Ramos (cell line): ENCODE results near the gene MAP6D1.
"Not testable (repeated sequence)": the region's sequence is repeated elsewhere in the genome, so short reads cannot be mapped to it uniquely, and the experiment has no call there.

Experiments
- in situ Hi-C: fragments of 300-500 bp; cut with MboI; formaldehyde crosslinking; loops from one replicate; pipeline ENCODE4 v1.14.3; 2022; ENCODE audit warnings: low sequenced_read_pairs; ENCODE audit not compliant: unreplicated experiment

The MAP6D1 gene

DNA sequence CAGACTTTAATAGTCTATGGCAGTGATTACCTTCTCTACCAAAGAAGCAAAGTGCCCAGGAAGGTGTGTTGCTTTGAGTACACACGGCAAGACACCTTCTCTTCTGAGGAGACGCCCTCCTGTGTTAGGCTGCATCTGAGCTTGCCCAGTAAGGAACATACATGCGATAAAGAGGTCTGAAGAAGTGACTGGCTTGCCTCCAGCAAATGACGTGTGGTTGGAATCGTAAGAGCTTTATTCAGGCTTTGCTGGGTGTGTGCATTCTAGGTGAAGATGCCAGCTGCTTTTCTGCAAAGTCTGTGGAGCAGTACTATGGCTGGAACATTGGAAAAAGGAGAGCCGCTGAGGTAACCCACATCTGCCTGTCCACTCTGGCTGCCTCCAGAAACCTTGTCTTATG is 22.4 kb downstream of the MAP6D1 start:
- in situ Hi-C loops, result no loop called here

DNA sequence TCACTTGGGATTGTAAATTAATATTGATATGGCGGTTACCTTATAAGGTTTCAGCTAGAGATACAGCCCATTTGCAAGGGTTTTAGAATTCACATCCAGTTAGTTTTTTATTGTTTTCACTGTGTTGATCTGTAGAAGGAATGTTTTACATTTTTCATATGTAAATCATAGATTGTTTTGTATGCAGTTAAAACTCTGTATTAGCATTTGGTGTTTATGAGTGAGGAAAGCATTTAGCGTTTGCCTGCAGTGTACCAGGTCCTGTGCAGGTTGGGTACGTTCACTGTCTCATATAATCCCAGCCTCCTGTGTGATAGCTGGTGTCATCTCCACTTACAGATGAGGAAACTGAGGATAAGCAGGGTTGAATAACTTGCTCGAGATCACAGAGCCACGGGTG is 23.8 kb downstream of the MAP6D1 start:
- in situ Hi-C loops, result no loop called here

DNA sequence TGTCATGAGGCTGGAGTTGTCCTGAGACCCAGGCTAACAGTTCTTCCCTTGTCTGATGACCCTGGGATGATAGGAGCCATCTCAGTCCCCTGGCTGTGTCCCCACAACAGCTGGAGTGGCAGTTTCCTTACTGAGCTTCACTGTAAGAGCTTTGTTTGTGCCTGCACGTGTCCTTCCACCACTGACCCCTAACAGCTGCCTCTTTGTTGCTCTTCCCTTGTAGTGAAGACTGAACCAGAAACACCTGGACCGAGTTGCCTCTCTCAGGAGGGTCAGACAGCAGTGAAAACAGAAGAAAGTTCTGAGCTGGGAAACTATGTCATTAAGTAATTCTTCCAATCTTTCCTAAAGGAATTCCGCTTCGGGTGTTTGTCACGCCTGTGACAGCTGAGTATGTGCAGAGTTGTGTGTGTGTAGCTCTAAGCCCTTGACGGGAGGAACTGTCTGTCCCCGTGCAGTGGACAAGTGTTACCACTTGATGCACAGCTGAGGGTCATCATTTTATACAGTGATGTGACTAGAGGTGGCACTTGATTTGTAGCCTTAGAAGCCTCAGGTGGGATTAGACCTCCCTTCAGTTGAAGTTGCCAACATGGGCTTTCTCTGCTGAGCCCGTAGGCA is 25.0 kb downstream of the MAP6D1 start:
- in situ Hi-C loops, result no loop called here

DNA sequence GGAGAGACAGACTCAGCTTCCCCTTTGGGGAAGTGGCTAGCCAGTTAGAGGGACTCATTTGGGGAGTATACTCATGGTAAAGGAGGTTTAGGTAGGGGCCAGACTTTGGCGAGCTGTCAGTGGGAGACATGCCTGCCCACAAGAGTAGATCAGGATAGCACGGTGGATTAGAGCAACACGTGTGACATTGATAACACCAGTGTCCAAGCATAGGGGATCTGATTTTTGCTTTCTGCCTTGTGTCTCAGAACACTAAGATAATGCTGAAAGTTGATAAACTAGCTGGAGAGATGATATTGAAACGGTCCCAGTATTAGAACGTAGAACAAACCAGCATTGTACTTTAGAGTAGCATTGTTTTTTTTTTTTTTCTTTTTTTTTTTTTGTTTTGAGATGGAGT is 25.9 kb downstream of the MAP6D1 start:
- in situ Hi-C loops, result no loop called here

DNA sequence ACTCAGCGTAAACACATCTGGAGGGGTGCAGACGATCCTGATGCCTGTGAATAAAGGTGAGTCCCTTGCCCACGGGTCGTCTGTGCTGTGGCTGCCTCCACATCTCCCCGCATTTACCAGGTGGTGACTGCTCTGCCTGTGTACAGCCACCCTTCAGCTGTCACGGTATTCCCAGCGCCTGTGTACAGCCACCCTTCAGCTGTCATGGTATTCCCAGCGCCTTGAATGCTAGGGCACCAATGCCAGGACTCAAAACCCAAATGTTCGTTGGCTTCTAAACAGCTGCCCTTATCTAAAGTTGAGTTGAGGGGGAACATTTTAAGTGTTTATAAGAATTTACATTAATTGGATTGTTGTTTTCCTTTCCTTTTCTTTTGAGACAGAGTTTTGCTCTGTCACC is 27.4 kb downstream of the MAP6D1 start:
- in situ Hi-C loops, result no loop called here

DNA sequence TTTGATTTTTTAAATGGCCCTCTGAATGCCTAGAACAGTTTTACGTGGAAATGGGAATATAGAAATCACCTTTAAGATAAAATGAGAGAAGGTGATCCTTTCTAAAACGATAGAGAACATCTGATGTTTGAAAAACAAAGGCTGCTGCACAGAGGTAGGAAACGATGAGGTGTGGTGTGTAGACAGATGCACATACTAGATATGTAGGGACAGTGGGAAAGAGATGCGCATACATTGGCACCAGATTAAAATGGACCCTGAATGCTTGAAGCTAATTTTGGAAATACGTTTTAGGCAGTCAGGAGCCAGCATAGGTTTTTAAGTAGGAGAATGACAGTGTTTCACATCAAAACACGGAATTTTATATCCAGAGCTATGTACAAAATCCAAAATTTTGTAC is 29.0 kb downstream of the MAP6D1 start:
- in situ Hi-C loops, result no loop called here

DNA sequence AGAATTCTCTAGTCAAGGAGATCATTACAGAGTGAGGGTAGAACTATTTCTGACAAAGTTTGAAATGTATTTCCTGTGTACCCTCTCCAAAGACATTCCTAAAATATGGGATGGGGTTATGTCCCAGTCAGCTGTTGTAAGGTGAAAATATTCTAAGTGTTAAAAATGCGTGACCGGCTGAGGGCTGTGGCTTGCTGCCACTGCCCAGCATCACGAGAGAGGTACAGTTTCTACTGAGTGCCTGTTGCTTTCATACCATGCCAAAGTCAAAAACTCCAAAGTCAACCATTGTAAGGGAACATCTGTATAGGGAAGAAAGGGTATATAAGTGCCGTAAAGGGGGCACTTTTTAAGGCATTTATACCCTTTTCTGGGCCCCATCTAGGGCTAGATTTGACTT is 30.9 kb downstream of the MAP6D1 start:
- in situ Hi-C loops, result no loop called here

DNA sequence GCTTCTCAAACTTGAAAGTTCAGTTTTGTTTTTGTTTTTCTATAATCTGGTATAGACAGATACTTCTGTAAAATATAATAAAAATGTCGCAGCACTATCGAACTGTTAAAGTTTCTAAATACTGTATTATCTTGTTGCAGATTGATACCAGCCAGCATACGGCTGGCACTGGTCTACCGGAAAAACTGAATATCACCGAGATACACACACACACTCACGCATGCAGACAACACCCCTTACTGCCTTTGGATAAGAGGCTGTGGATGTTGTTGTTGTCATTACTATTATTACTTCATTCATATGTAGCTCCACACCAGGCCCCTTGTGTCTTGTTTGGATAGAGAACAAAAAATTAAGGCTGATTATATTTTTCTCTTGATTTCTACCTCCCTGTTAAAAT is 32.4 kb downstream of the MAP6D1 start:
- in situ Hi-C loops, result no loop called here

DNA sequence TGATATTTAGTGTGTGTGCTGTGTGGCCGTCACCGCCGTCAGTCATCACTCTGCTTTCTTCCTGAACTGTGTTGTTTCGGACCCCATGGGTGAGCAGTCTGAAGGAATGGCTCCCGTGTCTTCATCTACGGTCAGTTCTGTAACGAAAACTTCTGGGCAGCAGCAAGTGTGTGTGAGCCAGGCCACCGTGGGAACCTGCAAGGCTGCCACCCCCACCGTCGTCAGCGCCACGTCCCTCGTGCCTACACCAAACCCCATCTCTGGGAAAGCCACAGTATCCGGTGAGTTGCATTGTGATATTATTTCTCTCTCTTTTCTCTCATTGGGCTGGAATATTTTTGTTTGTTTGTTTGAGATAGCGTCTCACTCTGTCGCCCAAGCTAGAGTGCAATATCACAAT is 34.7 kb downstream of the MAP6D1 start:
- in situ Hi-C loops, result no loop called here

DNA sequence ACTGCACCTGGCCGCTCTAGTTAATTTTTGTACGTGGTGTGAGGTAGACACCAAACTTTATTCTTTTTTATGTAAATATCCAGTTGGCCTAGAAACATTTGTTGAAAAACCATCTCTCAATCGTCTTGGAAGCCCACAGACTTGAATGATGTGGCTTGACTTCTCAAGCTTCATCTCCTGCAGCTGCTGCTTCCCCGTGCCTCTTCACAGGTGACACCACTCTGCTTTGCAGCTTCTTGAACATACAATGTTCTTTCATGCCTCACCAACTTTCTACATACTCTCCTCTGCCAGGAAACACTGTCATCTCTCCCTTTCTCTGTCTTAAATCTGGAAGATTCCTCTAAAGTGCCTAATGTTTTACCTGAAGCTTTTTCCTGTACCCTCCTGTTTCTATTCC is 35.6 kb downstream of the MAP6D1 start:
- in situ Hi-C loops, result no loop called here

DNA sequence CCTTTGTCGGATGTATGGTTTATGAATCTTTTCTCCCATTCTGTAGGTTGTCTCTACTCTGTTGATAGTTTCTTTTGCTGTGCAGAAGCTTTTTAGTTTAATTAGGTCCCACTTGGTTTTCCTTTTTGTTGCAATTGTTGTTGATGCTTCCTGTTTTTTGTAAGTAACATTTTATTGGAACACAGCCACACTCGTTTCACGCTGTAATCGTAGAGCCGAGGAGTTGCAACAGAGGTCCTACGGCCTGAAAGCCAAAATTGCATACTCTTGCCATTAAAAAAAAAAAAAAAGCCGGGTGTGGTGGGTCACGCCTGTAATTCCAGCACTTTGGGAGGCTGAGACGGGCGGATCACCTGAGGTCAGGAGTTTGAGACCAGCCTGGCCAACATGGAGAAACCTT is 40.9 kb downstream of the MAP6D1 start:
- in situ Hi-C loops, result not testable (repeated sequence)

DNA sequence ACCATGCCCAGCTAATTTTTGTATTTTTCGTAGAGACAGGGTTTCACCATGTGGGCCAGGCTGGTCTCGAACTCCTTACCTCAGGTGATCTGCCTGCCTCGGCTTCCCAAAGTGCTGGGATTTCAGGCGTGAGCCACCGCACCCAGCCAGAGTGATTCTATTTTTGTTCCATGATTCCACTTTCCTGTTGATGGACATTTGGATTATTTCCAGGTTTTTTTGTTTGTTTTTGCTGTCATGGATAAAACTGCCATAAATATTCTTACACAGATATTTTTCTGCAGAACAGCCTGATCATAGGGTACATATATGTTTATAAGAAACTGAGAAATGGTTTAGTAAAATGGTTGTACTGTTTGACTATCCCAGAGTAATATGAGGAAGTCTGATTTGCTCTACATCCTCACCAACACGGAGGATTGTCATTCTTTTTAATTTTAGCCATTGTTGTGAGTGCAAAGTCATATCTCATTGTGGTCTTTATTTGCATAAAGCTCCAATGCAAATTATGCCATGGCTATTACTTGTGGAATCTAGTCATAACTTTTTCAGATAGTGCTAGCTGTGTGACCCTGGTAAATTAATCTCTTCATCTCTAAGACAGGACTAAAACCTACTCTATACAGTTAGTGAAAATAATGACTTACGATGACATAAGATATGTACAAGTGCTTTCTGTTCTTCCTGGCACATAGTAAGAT is 42.7 kb downstream of the MAP6D1 start:
- in situ Hi-C loops, result no loop called here

DNA sequence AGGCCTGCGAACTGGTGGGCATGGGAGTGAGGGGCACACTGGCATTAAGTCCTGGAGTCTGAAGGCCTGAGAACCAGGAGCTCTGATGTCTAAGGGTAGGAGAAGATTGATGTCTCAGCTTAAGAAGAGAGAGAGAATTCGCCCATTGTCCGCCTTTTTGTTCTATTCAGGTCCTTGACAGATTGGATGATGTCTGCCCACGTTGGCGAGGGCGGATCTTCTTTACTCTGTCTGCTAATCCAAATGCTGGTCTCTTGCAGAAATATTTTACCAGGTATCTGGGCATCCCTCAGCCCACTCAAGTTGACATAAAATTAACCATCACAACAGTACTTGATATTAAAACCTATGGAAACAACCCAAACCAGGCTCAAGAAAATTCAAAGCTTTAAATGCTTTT is 44.1 kb downstream of the MAP6D1 start:
- in situ Hi-C loops, result no loop called here

DNA sequence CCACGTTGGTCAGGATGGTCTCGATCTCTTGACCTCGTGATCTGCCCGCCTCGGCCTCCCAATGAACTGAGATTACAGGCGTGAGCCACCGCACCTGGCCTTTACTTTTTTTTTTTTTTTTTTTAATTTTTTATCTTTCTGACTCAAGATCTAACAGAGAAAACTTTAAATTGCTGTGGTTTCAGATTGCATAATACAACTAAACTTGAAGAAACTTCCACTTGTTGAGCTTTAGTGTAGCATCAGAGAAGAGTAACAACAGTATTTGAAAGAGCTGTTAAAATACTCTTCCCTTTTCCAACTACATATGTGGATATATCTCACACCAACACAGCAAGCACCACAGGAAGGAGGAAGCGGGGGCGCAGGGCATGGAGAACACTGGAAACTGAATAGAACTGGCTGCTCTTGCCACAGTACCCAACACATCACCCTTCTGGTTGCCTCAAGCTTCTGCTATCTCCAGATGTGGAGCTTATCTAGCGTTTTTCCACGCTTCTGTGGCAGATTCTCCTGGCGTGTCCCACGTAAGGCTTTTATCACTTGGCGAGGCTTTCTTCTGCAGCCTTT is 45.4 kb downstream of the MAP6D1 start:
- in situ Hi-C loops, result no loop called here

DNA sequence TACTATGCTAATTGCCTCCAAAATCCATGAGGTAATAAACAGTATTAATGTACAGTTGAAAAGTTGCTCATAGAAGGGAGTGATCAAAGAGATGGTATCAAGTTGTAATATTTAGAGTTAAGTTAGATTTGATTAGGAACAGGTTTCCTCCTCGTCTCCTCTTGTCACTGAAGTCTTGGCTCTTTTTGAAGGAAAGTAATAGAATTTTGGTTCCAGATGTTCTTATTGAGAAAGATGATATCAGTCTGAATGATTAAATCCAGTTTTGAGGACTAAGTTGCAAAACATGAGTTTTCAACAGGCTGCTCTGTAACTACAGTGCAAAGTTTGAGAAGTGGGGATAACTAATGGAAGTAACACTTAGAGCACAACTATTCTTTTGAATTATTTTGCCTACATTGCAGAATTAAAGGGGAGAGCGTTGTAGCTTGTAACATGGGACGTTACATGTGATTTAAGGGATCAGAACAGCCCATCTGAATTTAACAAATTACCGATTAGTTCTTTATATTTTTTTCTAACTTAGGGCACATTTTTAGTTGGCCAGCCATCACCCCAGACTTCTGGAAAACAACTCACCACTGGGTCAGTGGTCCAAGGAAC is 48.3 kb downstream of the MAP6D1 start:
- in situ Hi-C loops, result no loop called here

DNA sequence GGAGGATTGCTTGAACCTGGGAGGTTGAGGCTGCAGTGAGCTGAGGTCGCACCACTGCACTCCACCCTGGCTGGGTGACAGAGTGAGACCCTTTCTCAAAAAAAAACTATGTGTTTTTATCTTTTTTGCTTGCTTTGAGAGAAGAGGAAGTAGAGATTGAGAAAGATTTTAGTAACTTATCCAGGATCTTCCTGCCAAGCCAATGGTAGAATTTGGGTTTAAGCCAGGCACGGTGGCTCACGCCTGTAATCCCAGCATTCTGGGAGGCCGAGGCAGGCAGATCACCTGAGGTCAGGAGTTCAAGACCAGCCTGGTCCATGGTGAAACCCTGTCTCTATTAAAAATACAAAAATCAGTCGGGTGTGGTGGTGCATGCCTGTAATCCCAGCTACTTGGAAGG is 48.9 kb downstream of the MAP6D1 start:
- in situ Hi-C loops, result not testable (repeated sequence)

DNA sequence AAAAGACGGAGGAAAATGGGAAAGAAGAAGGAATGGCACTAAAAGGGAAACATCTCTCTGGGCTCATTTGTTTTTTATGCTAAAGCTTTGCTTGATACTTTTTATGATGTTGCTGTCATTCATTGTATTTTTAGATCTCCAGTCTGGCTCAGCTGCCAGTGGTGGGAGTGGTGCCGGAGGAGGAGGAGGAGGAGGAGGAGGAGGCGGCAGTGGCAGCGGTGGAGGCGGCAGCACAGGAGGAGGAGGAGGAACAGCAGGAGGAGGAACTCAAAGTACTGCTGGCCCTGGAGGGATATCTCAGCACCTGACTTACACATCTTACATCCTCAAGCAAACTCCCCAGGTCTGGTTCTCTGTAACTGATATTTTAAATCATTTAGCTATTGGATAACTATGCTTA is 49.6 kb downstream of the MAP6D1 start:
- in situ Hi-C loops, result no loop called here

DNA sequence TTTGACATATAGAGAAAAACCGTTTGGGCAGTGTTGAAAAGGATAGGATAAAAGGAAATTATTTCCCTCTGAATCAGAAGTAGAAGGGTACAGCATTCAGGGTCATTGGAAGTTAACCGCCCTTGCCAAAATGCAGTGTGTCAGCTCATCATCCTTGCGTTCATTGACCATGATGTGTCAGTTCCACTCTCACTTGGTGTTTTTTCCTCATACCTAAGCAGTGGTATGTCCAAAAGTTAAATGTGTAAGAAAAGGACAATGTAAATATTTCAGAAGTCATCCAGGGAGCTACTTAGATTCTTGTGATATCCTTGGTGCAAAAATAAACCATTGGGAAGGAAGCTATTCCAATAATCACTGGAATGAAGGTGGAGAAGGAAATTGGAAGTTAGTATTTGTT is 50.7 kb downstream of the MAP6D1 start:
- in situ Hi-C loops, result no loop called here

DNA sequence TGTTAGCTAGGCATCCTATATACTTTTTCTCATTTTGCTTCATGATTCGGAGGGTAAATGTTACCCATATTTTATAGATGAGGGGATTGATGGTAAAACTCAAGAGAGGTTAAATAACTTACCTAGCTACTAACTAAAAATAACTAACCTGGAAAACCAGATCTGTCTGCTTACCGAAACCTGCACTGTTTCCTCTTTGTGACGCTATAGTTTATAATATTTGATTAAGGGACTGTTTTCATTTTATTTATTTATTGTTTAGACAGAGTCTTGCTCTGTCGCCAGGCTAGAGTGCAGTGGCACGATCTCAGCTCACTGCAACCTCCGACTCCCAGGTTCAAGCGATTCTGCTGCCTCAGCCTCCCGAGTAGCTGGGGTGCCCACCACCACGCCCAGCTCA is 55.9 kb downstream of the MAP6D1 start:
- in situ Hi-C loops, result loop anchor here (5.0 kb wide), 1 partner anchor 297 kb away; no protein-coding TSS in a partner anchor

DNA sequence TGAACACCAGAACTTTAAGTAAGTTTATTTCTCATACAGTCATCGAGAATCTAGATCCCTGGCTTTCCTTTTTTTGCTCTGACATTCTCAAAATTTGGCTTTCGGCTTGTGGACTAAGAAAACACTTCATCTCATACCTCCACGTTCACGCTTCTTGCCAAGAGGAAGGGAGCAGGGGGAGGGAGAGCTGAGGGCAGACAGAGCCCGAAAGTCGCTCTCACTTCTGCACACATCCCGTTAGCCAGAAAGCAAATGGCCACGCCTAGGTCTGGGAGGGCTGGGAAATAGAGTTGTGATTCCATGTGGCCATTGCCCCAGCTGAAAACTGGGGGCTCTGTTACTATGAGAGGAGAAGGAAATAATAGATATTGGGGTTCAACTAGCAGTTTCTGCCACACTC is 57.3 kb downstream of the MAP6D1 start:
- in situ Hi-C loops, result loop anchor here (5.0 kb wide), 1 partner anchor 296 kb away; no protein-coding TSS in a partner anchor
